SK-N-SH treated with all-trans-retinoic acid at 6 μM for 48 hours (cell line): ENCODE data around the gene CALR3.

ENCODE experiments used
- ARNTL ChIP-seq: fragments of 450-650 bp; formaldehyde crosslinking; IDR thresholded peaks from 2 replicates; pipeline ENCODE4 v1.5.0; 2020; ENCODE audit warnings: low read depth, mild to moderate bottlenecking, moderate library complexity, borderline replicate concordance
- CREB5 ChIP-seq: fragments of 250-450 bp; sonication (Bioruptor Pico); IDR thresholded peaks from 2 replicates; pipeline ENCODE4 v1.5.1; 2020; ENCODE audit warnings: low read depth, mild to moderate bottlenecking, moderate library complexity
- CSDC2 ChIP-seq: fragments of 250-450 bp; sonication (Bioruptor Pico); IDR thresholded peaks from 2 replicates; pipeline ENCODE4 v1.5.0; 2020; ENCODE audit warnings: mild to moderate bottlenecking, moderate library complexity
- ESRRG ChIP-seq: fragments of 250-450 bp; sonication (Bioruptor Pico); IDR thresholded peaks from 2 replicates; pipeline ENCODE4 v1.6.1; 2021; ENCODE audit warnings: mild to moderate bottlenecking
- ISL1 ChIP-seq: fragments of 250-450 bp; sonication (Bioruptor Pico); IDR thresholded peaks from 2 replicates; pipeline ENCODE4 v2.1.2; 2022; ENCODE audit warnings: mild to moderate bottlenecking, moderate library complexity
- PATZ1 ChIP-seq: fragments of 250-450 bp; sonication (Bioruptor Pico); IDR thresholded peaks from 2 replicates; pipeline ENCODE4 v1.8.0; 2020; ENCODE audit warnings: mild to moderate bottlenecking, moderate library complexity, borderline replicate concordance
- POU6F1 ChIP-seq: fragments of 250-450 bp; sonication (Bioruptor Pico); IDR thresholded peaks from 2 replicates; pipeline ENCODE4 v1.8.0; 2021; ENCODE audit warnings: low read depth, mild to moderate bottlenecking, moderate library complexity, borderline replicate concordance
- PPARA ChIP-seq: fragments of 250-450 bp; sonication (Bioruptor Pico); IDR thresholded peaks from 2 replicates; pipeline ENCODE4 v1.5.0; 2020; ENCODE audit warnings: mild to moderate bottlenecking, borderline replicate concordance
- TCF4 ChIP-seq: fragments of 250-450 bp; sonication (Bioruptor Pico); IDR thresholded peaks from 2 replicates; pipeline ENCODE4 v1.8.0; 2021; ENCODE audit warnings: mild to moderate bottlenecking, moderate library complexity, borderline replicate concordance
- TOX ChIP-seq: fragments of 250-450 bp; sonication (Bioruptor Pico); IDR thresholded peaks from 2 replicates; pipeline ENCODE4 v1.8.0; 2021; ENCODE audit warnings: mild to moderate bottlenecking, moderate library complexity, borderline replicate concordance
- TSHZ2 ChIP-seq: fragments of 250-450 bp; sonication (Bioruptor Pico); IDR thresholded peaks from 2 replicates; pipeline ENCODE4 v1.5.0; 2020; ENCODE audit warnings: mild to moderate bottlenecking, moderate library complexity
- ZC3H10 ChIP-seq: fragments of 250-450 bp; sonication (Bioruptor Pico); IDR thresholded peaks from 2 replicates; pipeline ENCODE4 v1.5.1; 2021; ENCODE audit warnings: mild to moderate bottlenecking, moderate library complexity
- ZFP3 ChIP-seq: fragments of 250-450 bp; sonication (Bioruptor Pico); IDR thresholded peaks from 2 replicates; pipeline ENCODE4 v1.5.0; 2020; ENCODE audit warnings: mild to moderate bottlenecking, moderate library complexity
- ZFP30 ChIP-seq: fragments of 450-650 bp; formaldehyde crosslinking; IDR thresholded peaks from 2 replicates; pipeline ENCODE4 v1.5.0; 2022; ENCODE audit warnings: mild to moderate bottlenecking, moderate library complexity

GRCh38 chr19:16542910-16543472 lies 47.0 kb upstream of the CALR3 start:
- TF ChIP-seq ESRRG (CRISPR knock-in tag), result no peak
- no peak for TF ChIP-seq ISL1
- TF ChIP-seq ZFP3, result no peak
- no peak for TF ChIP-seq ZFP30 (CRISPR knock-in tag)
- TF ChIP-seq PATZ1 (CRISPR knock-in tag), result no peak
- no peak for TF ChIP-seq ZC3H10
- no peak for TF ChIP-seq TCF4 (CRISPR knock-in tag)
- TF ChIP-seq CREB5 (CRISPR knock-in tag), result no peak
- TF ChIP-seq POU6F1 (CRISPR knock-in tag), result no peak
- no peak for TF ChIP-seq CSDC2
- no peak for TF ChIP-seq TSHZ2 (CRISPR knock-in tag)
- no peak for TF ChIP-seq ARNTL (CRISPR knock-in tag)
- TF ChIP-seq PPARA, result no peak
- TF ChIP-seq TOX (CRISPR knock-in tag), result no peak
